NCI-H524 treated with DMSO at 0.1 percent for 48 hours (cell line): ENCODE results near the gene CRELD2.

ENCODE experiments used
- DNase-seq: peaks from one replicate; lab custom pipeline; 2025; lab: John Stamatoyannopoulos, UW

Gene CRELD2

DNA sequence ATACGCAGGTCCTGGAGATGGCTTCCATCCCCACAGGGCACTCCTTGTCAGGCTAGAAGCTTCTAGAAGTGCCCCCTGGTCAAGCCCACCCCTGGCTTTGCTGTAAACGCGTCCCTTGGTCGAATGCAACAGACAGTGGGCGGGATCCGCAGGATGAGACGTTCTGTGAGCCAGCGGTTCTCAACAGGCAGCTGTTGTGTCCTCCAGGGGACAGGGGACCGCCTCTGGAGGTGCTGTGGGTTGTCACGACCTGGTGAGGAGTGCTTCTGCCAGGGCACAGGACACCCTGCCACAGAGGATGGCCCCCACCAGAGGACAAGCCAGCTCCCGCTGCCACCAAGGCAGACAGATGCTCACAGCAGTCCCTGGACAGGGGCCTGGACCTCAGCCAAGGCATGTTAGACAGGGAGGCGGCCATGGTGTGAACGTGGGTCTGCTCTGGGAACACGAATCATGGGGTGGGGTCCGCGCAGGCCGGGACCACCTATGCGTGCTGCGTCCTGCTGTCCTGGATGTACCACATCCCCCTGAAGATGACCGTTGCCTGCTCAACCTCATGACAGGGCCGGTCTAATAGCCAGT, 11.7 kb downstream of the CRELD2 start:
- DNase-seq: no peak

DNA sequence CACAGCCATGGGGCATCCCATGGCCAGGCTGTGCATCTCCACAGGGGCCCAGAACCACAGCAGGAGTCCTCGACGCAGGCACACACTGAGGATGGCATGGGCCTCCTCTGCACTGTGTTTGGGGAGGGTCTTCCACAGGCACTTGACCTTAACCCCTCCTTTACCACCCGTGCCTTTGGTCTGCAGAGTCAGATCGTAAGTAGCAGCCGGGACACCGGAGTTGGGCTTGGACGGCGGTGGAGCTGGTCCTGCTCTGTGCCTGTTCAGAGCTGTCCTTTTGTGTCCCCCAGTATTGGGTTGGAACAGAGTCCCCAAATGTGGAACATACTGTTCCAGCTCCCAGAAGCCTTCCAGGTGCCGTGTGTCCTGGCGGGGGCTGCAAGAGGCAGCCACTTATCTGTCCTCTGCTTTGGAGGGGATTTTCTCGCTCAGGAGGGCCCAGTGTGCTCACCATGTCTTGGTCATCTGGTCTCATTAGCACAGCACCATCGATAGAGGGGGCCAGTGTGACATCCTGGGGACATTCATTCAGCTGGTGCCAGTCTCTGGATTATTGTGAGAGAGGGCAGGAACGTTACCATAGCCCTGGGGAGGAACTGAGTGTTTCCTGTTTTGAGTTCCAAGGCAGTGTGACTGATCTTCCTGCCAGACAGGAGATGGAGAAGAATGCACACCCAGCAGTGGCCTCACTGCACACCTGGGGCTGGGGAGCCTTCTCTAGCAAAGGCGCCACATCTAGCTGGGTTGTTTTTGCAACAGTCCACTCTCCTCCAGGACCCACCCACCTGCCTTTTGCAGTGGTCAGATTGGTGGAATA, 12.4 kb downstream of the CRELD2 start:
- DNase-seq: peak; percentile 16

DNA sequence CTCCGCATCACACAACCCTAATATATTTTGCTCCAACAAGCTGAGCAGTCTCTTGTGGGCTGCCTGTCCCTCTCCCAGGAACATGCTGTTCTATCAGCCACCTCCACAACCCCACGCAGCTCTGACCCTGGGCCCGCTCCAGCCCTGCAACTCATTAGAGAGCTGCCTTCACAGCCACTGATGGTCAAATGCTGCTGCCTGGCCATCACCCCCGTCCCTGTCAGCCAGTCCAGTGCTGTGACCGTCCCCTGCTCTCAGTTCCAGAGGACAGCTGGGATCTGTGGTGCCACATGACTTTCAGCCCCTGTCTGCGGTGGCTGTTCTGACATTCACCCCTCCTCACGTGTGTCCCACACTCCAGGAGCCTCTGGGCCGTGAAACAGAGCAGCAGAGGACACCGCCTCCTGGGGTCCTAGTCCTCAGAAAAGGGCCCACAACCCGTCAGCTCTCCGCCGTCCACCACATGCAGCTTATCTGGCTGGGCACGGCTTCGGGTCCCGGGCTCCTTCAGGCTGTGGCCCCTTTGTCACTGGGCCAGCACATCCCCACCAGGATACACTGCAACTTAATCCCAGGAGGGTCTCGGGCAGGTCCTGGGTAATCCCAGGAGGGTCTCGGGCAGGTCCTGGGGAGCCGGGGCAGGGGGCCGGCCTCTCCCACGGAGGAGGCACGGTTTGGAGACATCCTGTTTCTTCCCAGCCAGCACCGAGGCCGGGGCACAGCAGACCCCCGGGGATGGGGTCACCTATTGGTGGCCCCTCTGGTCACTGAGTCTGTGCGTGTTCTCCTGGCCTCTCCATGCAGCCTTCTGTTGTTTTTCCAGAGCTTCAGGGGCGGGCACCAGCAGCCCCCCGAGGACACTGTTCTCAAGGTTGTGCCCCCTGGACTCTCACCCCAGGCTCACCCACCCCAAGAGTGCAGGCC, 15.1 kb downstream of the CRELD2 start:
- no peak for DNase-seq

DNA sequence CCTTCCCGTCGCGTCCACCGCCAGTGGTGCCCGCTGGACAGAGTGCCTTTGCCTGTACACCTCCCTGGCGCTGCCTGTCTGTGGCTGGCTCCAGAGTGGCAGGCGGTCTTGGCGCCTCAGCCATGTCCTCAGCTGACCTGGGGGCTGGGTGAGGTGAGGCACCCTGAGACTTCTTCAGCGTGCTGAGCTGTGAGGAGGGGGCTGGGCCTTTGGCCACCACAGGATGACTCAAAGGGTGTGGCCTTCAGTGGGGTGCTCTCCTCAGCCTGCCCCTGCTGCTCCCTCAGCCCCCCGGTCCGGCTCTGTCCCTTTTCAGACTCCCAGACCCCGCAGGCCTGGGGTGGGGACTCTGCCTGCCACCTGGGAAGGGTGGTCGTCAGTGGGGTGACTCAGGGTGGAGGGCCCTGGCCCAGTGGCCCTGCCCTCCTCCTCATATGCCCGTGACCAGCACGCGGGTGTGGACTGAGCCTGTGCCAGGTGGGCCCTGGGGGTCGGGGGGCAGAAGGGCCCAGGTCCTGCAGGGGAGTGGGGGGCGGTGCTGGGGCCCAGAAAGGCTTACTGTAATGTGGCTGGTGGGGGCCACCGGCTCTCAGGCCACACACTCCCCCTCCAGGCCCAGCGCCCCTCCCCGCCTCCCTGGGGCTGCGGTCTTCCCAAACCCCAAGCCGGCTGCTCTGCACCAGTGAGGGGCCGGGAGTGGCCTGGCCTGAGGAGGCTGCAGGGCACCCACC, 15.9 kb downstream of the CRELD2 start:
- DNase-seq: no peak

DNA sequence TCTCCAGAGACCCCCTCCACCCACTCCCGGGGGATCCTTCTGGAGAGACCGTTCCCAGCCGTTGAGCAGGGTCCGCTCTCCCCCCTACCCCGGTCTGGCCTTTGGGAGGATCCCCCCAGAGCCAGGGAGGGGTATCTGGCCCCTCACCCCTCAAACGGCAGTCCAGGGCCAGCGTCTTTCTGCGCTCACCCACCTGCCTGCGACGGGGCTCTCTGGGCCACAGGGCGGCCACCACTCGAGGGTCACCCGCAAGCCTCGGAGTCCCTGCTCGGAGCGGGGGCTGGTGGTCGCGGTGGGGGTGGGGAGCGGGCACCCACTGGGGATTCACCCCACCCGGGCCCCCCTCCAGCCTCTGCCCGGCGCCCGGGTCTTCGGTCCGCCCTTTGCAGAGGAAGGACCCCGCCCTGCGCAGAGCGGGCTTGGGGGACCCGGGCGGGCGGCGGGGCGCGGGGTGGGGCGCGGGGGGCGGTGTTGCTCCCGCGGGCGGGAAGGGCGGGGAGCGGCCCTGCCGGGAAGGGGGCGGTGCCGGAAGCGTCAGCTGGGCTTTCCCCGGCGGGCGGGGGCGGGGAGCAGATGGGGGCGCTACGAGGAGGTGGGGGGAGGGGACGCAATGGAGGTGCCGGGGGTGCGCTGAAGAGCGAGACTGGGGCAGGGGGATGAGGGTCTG, 16.6 kb downstream of the CRELD2 start:
- DNase-seq: no peak

DNA sequence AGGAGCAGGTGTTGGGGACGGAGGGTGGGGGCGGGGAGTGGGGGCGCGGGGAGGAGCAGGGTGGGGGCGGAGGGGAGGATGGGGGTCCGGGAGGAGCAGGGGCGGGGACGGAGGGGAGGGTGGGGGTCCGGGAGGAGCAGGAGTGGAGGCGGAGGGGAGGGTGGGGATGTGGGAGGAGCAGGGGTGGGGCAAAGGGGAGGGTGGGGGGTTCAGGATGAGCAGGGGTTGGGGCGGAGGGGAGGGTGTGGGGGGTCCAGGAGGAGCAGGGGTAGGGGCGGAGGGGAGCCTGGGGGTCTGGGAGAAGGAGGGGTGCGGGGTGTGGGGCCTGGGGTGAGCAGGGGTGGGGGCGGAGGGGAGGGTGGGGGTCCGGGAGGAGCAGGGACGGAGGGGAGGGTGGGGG, 17.1 kb downstream of the CRELD2 start:
- no peak for DNase-seq

DNA sequence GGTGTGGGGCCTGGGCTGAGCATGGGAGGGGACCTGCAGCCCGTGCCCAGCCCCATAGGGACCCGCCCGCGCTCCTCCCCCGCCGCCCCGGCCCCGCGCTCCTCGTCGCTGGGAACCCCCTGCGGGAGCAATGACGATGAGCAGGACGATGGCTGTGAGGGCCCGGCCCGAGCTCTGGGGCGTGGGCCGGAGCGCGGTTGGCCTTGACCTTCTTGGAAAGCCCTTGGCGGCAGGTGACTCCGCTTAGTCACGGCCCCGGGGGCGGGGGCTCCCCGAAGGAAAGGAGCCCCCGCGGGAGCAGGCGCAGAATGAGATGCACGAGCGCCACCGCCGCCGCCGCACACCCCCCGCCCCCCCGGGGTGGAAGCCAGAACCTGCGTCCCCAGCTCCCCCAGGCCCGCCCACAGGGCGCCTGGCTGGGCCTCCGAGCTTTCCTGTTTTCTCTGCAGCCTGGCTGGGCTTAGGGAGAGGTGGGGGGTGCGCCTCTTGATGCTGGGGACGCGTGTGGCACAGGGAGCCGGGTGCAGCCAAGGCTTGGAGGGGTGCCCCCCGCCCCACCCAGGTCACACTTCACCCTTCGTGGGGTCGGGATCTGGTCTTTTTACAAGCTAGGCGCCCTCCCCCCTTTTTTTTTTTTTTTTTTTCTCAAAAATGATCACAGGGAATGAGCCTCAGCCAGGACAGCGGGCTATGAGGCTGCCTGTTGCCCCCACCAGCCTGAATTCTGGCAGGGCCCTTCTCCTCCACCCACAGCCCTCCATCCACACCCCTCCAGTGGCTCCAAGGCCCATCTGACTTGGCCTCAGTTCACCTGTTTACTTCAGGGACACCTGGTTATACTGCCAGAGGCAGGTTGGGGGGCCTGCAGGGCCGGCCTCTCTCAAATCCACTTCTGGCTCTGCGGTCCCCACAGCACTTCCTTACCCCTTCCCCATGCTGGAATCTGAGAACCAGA, 17.9 kb downstream of the CRELD2 start:
- no peak for DNase-seq

DNA sequence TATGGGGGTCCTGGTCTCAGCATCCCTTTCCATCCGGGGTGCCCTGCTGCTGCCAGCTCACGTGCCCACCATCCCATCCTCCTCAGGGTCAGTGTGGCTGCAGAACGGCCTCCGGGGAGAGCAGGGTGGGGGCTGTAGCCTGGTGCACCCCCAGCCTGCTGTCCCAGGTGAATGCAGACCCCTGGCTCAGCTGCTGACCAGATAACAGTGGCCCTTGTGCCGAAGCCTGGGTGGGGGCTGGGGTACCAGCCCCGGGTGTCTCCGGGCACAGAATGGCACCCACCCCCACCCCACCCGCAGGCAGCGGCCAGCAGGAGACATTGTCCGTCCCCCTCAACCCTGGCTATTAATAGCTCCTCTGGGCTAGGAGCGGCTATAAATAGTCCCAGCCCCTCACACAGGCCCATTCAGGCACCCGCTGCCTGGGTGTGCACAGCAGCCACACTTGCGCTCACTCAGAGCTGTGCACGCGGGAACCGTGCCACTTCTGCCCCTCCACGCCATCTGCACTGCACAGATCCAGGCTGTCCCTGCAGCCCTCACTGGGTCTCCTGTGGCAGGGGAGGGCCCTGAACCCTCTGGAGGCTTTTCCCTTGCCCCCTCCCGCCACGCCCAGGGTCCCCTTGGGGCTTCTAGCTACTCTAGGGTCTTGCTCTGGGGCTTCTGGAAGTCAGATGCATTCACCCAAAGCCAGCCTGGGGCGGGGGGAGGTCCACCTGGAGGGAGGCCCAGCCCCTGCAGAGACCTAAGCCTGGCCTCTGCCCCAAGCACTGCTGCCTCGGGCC, 18.7 kb downstream of the CRELD2 start:
- no peak for DNase-seq

DNA sequence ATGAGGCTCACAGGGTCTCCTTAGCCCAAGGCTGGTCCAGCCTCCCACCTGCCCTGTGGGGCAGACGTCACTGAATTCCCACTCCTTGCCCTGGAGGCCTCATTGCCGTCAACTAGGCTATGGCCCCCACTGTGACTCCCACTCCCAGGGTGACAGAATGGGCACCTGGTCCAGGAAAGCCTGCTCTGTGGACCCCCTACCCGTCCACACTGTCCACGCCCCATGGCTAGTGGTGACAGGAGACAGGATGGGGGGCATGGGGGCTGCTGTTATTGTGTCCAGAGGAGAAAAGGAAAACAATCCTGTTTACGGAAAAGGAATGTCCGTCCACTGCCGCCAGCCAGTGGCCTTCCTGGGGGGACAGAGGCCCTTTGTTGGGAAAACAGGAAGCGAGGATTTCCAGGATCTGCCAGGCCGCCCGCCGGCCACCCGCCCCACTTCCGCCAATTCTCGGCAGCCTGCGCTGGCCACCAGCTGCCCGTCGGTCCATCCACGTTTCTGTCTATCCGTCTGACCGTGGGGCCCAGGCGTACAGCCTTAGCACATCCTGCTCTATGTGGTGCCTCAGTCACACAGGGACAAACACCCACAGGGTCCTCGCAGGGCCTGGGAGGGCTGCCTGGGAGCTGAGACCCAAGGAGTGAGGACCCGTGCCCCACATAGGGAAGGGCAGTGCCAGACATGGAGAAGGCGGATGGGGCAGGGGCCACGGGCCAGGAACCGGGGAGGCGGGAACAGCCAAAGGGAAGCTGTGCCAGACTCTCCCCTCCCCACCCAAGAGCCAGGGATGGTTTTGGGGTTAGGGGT, 19.5 kb downstream of the CRELD2 start:
- DNase-seq: no peak

DNA sequence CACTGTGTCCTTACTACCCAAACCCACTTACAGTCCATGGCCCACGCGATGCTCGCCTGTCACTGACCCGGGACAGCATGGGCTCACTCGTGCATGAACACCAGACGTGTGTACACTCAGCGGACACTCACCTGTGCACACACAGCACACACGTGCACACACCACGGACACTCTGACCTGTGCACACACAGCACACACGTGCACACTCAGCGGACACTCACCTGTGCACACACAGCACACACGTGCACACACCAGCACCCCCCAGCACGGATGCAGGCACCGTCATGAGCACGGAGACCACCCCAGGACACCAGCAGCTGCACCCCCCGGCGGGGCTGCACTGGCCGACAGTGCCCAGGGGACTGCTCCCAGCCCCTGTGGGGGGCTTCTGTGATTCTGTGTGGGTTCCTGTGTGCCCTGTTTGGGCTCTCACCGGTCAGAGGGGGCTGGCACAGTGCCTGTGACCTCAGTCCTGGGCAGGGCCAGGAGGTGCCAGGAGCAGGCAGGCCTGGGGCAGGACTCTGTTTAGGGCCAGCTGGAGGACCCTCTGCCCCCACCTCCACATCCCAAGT, 20.2 kb downstream of the CRELD2 start:
- no peak for DNase-seq

DNA sequence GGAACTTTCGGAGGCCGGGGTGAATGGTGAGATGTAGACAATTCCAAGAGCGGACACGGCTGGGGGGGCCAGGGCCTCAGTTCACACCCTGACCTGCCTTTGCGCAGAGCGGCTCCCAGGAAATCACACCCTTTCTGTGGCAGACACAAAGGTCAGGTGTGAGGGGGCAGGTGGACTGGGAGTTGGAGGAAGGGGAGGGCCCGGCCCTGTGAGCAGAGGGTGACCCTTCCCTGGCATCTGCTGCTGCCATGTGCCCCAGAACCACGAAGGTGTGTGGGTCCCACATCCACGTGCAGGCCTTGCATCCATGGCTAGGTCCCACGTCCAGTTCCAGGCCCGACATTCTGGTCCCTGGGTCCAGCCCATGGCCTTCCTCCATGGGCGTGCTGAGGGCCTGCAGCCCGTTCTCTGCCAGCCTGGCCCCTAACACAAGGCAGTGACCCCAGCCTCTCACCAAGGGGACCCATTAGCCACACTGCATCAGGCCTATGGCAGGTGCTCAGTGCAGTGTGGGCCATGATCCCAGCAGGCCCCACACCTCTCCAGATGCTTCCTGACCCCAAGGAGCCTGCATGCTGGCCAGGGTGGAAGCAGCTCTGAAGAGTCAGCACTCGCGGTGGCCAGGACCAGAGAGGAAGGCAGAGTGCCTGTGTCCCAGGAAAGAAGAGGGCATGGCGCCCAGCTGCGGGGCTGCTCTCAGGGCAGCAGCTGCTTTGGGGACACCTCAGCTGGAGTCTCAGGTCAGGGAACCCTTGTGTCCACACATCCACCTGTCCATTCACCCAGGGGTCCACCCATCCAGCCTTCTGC, 23.3 kb downstream of the CRELD2 start:
- DNase-seq: no peak

DNA sequence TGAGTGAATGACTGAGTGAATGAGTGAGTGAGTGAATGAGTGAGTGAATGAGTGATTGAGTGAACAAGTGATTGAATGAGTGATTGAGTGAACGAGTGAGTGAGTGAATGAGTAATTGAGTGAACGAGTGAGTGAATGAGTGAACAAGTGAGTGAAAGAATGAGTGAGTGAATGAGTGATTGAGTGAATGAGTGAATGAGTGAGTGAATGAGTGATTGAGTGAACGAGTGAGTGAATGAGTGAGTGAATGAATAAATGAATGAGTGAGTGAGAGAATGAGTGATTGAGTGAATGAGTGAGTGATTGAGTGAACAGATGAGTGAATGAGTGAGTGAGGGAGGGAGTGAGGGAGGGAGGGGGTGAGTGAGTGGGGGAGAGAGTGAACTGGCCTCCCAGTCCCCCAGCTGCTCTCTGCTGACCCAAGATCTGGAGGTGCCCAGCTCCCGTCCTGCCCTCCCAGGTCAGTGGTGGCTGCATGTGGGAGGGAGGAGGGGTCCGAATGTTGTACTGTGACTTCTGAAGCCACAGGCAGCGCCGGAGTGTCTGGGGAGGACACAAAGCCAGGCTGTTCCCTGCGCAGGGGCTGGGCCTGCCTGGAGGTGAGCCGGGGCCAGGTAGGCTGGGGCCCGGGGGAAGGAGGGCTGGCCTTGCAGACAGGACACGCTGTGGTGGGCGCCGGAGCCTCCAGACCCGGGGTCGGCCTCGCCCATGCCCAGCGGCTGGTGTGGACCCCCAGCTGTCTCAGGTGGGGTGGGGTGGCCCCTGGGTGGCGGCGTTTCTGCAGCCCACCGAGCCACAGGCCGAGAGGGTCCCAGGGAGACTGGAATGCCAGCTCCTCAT, 24.4 kb downstream of the CRELD2 start:
- DNase-seq: no peak

DNA sequence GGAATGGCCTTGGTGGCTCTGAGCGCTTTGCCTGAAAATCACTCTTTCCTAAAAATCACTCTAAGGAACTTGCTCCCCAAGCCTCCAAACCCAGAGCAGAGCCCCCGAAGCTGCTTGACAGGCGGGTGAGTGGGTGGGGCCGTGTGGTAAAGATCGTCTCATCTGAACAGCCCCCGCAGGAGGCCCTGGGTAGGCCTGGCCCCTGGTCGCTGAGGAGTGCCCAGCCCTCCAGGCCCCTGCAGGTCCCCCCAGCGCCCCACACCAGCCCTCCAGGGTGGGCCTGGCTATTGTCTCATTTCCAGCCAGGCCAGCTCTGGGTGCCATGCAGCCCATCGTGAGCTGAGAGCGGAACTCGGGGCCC, 25.0 kb downstream of the CRELD2 start:
- no peak for DNase-seq

DNA sequence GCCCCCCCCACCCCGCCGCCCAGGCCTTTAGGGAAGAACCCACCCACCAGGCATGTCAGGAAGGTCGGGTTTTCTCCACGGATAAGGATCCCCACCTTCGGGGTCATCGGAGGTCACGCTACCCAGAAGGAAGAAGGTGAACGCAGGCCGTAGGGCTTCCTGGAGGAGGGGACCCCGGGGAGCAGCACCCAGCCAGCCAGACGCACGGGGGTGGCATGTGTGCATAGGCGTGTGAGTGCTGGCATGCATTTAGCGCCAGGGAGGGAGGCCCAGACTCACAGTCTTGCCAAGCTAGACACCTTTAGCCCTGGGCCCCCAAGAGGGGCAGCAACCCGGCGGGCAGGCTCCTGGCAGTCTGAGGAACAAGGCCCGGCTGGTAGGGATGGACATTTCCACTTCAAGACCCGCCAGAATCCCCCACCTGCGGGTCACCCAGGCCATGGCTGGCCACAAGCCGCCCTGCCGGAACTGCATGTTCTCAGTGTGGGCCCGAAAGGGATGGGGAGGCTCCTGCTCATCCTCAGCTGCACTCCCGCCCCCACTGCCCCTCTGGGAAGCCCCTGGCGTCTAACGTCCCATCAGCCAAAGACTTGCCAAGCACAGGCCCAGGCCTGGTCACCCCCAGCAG, 25.5 kb downstream of the CRELD2 start:
- DNase-seq: no peak

DNA sequence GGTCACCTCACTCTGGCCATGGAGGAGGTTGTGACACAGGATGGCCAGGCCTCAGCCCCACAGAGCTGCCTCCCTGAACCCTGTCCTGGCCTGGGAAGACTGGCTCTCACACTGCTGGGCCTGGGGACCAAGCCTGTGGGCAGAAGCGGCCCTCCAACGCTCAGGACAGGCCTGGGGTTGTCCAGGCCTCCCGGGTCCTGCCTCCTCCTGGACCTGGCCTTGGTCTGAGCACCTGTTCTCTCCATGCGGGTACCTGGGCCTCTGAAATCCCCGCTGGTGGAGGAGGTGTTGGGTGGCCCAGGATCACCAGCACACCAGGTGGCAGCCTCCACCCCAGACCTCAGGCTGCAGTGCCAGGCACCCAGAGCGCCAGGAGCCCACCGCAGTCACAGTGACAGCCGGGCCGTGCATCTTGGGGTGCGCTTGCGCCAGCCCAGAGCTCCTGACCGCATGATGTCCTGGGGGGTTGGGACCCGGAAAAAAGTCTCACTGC, 26.0 kb downstream of the CRELD2 start:
- no peak for DNase-seq
